Measurements from ENCODE around the gene GRK3. TPM values are rescaled to one million over a fixed set of nuclear protein-coding genes. Genes with fewer than 3 reads are reported as not detected.

GRK3 gene
- total RNA-seq, 1 donor from 2014 or later = 0.20 TPM

- DNase-seq (ENCODE audit: low read depth, low spot score) = no peak
Observed at GRCh38 chr22:25660336-25660735, 95.9 kb downstream of the GRK3 start.

GRCh38 chr22:25661073-25661472 lies 96.6 kb downstream of the GRK3 start:
- DNase-seq (ENCODE audit: low read depth, low spot score) = no peak

- no peak for DNase-seq (ENCODE audit: low read depth, low spot score)
Observed at GRCh38 chr22:25663654-25664053, 99.2 kb downstream of the GRK3 start.

GRCh38 chr22:25666308-25666707 lies 101.8 kb downstream of the GRK3 start:
- no peak for DNase-seq (ENCODE audit: low read depth, low spot score)

- DNase-seq (ENCODE audit: low read depth, low spot score) = no peak
Observed at GRCh38 chr22:25668437-25668836, 104.0 kb downstream of the GRK3 start.

GRCh38 chr22:25669253-25670069 lies 105.0 kb downstream of the GRK3 start:
- DNase-seq (ENCODE audit: low read depth, low spot score) = no peak

GRCh38 chr22:25670070-25670461 lies 105.6 kb downstream of the GRK3 start:
- DNase-seq (ENCODE audit: low read depth, low spot score) = no peak

- DNase-seq (ENCODE audit: low read depth, low spot score) = no peak
Observed at GRCh38 chr22:25672289-25673084, 108.0 kb downstream of the GRK3 start.

- no peak for DNase-seq (ENCODE audit: low read depth, low spot score)
Observed at GRCh38 chr22:25673713-25674112, 109.2 kb downstream of the GRK3 start.

GRCh38 chr22:25677631-25678030 lies 113.2 kb downstream of the GRK3 start:
- no peak for DNase-seq (ENCODE audit: low read depth, low spot score)

- DNase-seq (ENCODE audit: low read depth, low spot score) = no peak
Observed at GRCh38 chr22:25680051-25680450, 115.6 kb downstream of the GRK3 start.

- DNase-seq (ENCODE audit: low read depth, low spot score) = no peak
Observed at GRCh38 chr22:25680956-25681355, 116.5 kb downstream of the GRK3 start.

- DNase-seq (ENCODE audit: low read depth, low spot score) = no peak
Observed at GRCh38 chr22:25682109-25682508, 117.6 kb downstream of the GRK3 start.

- no peak for DNase-seq (ENCODE audit: low read depth, low spot score)
Observed at GRCh38 chr22:25688627-25689026, 124.2 kb downstream of the GRK3 start.

- DNase-seq (ENCODE audit: low read depth, low spot score) = no peak
Observed at GRCh38 chr22:25689631-25690030, 125.2 kb downstream of the GRK3 start.

- DNase-seq (ENCODE audit: low read depth, low spot score) = no peak
Observed at GRCh38 chr22:25690798-25691197, 126.3 kb downstream of the GRK3 start.

GRCh38 chr22:25692397-25693267 lies 128.2 kb downstream of the GRK3 start:
- DNase-seq (ENCODE audit: low read depth, low spot score) = no peak

- no peak for DNase-seq (ENCODE audit: low read depth, low spot score)
Observed at GRCh38 chr22:25693268-25693565, 128.7 kb downstream of the GRK3 start.

- DNase-seq (ENCODE audit: low read depth, low spot score) = no peak
Observed at GRCh38 chr22:25694196-25694907, 129.9 kb downstream of the GRK3 start.

- DNase-seq (ENCODE audit: low read depth, low spot score) = no peak
Observed at GRCh38 chr22:25695146-25695545, 130.7 kb downstream of the GRK3 start.

- no peak for DNase-seq (ENCODE audit: low read depth, low spot score)
Observed at GRCh38 chr22:25696763-25697162, 132.3 kb downstream of the GRK3 start.
